ENCODE data around the gene EIF4E1B.

DNA sequence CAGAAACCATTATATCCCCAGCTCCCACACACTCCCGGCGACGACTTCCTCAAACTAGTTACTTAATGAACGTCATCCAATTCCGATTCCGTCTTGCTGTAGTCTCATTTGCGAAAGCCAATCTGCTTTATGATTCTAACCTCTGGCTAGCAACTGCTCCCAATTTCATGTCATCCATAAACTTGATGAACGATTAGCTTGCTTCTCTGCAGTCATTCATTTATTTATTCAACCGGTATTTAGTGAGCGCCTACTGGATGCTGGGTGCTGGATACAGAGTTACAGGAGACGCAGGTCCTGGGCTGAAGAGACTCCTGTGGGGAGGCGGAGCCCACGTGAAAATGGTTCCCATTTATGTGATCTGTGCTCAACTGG lies 63.0 kb downstream of the EIF4E1B start:
- TF ChIP-seq EZH2phosphoT487 (IDR thresholded peaks at IDR 0.05; ENCODE audit: insufficient read depth, low read depth) (no peak), EZH2 (IDR thresholded peaks at IDR 0.05; ENCODE audit: insufficient read depth, poor library complexity, severe bottlenecking) (no peak)

Measured in GM23248 (cell line).